ENCODE results near the gene CASP3.

The CASP3 gene

DNA sequence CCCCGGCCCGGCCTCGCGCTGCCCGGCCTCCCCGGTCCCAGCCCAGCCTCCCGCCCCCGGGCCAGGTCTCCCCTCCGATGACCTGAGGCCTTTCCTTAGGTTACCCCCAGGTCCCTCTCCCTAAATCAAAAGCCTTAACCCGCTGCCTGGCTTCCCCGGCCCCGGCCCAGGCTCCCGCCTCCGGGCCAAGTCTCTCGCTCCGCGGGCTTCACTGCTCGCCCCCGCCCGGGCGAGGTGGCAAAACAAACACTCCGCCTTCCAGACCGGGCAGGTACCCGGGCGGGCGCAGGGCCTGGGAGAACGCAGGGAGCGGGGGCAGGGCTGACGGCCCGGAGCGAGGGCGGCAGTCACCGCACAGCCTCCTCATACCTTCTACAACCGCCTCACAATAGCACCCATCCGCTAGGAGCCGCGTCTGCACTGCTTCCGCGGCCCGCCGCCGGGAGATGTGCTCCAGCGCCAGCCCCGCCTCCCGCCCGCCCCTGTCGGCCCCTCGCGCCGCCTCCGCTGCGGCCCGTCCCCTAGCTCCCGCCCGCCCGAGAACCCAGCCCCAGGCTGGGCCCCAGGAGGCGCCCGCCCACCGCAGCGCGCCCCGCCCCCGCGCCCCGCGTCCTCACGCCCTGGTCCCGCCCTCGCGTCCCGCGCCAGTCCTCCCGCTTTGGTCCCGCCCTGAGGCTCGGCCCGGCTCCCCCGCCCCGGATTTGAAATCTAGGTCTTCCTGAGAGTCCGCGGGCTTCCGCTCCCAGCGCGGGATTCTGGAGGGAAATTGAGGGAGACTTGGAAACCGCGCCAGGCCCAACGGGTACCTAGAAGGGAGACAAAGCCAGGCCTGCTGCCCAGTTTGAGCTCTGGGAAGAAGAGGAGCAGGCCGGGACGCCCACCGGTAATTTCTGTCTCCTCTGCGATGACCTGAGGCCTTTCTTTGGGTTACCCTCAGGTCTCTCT, at the start of gene CASP3, which contains the start of gene PRIMPOL:
TSS of gene CASP3 (minus strand) at position 422 of the 945 bp plus-strand sequence. CDS start 10,994 bp downstream, outside the sequence.
TSS of gene PRIMPOL (plus strand) at position 713 of the 945 bp plus-strand sequence. CDS start 7,403 bp downstream, outside the sequence.
- DNase-seq (ENCODE audit: low read depth in 4 of 4, low spot score in 1 of 4) = peak; percentile 80 to 96 (median 95)

DNA sequence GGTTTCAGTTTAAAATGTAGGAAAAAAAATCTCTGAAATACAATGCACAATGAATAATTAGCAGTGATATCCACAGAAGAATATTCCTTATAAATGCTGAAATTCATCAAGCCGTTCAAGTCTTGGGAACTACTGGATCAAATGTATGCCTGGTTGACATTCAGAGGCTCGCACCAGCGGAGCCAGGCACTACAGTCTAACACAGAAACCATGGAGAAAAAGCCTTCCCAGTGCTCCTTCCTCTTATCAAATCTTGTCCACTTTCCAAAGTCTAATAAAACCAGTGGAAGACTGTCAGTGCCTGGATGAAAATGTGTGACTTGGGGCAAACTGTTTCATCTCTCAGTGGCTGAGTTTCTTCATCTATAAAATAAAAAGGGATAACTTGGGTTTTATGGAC, 48.7 kb upstream of the CASP3 start:
- DNase-seq (ENCODE audit: low read depth in 4 of 4, low spot score in 1 of 4) = no peak

DNA sequence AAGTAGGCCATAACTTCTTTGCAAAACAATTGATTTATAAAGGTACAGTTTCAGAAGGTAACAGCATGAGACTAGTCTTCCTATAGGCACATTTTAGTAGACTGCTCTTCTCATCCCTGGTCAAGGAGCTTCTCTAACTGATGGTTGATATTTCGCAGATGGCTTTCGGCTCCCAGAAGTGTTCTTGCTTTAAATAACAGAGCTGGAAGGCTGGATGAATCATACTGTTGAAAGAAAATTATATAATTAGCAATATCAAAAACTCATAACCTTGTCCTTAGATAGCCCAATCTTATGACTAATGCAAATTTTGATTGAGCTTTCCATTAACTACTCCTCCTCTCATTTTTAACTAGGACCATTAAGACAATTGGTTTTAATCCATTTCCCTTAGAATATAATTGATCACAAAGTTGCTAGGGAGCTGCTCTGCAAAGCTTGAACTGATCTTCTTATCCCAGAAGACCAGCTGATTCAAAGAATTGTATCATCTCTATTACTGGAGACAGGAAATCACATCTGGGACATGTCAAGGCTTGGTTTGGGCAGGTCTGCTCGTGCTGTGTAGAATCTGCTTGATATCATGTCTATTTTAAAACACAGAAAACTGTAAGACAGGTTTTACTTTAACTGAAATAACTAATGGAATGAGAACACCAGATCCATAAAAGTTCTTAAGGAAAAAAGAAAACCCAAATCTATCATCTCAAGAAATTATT, 46.1 kb upstream of the CASP3 start:
- no peak for DNase-seq (ENCODE audit: low read depth in 4 of 4, low spot score in 1 of 4)

DNA sequence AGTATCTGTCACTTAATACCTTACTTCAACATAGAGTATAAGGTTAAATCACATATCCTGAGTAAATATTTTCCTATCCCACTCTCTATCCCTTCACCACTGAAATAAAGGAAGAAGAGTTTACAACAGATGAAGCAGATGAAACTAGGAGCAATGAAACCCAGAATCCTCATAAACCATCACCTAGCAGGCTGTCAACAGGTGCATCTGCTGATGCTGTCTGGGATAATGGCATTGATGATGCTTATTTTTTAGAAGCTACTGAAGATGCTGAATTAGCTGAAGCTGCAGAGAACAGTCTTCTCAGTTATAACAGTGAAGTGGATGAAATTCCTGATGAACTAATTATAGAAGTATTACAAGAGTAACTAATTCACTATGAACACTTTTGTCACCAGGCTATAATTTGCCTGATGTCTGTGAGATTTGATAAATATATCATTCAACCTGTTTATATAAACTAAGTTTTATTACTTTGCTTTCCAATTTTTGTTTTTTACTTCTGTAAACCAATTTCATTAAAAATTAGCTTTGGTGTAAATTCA, 45.2 kb upstream of the CASP3 start:
- DNase-seq (ENCODE audit: low read depth in 4 of 4, low spot score in 1 of 4) = no peak

DNA sequence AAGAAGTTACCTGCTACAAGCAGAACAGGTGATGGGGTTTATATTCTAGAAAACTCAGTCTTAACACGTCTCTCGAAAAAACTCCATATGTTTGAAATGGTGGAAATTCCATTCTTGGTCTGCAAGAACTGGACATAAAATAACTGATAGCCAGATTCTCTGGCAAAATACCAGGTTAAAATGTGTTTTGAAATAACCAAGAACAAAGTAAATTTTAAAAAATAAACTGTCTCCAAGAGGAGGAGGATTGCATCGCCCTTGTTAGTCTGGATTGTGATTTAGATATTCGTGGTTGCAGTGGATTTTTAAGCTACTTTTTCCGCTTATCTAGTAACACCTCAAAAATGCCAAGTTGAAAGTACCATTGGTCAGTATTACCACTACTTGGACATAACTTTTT, 43.8 kb upstream of the CASP3 start:
- no peak for DNase-seq (ENCODE audit: low read depth in 4 of 4, low spot score in 1 of 4)

DNA sequence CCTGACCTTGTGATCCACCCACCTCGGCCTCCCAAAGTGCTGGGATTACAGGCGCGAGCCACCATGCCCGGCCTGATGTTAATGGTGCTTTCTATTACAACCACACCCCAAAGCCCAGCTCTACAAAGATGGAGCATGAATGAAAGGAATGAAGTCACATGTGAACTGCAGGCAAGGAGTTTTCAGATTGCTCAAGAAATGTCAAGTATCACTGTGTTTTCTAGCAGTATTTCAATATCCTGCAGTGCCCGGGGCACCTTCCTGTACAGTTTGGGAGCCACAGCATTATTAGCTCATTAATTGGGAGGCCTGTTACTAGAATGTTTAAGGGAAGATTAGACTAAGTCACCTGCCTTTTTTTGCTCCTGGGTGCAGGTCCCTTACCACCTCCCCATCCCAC, 40.4 kb upstream of the CASP3 start:
- DNase-seq (ENCODE audit: low read depth in 4 of 4, low spot score in 1 of 4) = no peak

DNA sequence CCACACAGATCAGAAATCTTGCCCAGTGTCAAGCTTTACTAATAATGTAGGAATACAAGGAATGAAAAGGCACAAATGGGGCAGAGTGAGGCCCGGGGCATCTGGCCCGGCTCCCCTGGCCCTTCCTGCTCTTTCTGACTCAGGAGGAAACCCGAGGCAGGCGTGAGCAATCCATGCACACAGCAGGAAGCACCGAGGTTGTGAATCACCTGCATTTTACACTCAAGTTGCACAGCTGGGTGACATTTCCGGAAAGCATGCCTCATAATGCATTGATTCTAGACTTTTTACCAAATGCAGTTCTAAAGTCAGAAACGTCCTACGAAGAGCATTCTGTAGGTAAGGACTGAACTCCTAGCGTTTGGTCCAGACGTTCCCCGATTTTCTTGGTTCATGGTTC, 39.2 kb upstream of the CASP3 start:
- DNase-seq (ENCODE audit: low read depth in 4 of 4, low spot score in 1 of 4) = no peak

DNA sequence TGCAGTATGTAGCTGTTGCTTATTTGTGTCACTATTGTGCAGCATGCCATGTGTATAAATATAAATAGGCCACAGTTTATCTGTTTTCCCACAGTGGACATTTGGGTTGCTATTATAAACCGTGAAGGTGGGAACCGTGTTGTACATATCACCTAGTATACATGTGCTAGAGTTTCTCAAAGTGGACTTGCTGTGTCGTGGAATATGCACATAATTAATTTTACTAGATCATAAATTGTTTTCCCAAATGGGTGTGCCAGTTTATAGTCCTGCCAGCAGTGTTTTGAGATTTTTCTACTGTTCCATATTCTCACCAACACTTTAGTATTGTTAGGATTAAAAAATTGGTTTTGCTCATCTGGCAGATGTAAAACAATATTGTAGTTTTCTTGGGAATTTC, 38.8 kb upstream of the CASP3 start:
- DNase-seq (ENCODE audit: low read depth in 4 of 4, low spot score in 1 of 4) = no peak

DNA sequence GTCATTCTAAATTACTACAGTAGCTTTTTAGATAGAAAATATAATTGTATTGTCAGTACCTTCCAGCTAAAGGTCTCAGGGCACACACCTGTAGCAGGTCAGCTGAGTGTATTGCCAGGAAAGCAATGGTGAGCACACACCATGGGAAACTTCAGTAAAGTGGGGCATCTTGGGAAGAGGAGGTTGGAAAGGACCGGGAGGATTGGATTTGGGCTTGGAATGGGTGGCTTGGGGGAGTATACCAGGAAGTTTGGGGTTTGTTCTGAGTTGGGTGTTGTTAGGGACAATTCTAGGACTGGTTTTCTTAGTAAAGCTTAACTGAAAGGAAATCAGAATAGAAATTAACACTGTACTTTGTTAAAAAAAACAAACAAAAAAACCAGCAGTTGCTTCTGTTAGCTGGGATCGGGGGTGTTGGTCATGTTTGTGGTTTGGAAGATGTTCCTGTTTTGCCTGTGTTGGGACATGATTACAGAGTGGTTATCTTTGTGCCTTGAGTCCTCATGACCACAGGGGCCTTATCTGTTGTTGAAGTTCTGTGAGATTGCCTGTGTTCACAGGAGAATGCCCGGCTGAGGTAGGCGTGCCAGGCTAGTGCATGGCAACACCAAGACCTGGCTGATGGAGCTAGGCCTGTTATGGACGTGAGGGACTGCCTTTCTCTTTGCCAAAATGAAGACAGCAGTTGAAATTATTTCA, 35.4 kb upstream of the CASP3 start:
- no peak for DNase-seq (ENCODE audit: low read depth in 4 of 4, low spot score in 1 of 4)

DNA sequence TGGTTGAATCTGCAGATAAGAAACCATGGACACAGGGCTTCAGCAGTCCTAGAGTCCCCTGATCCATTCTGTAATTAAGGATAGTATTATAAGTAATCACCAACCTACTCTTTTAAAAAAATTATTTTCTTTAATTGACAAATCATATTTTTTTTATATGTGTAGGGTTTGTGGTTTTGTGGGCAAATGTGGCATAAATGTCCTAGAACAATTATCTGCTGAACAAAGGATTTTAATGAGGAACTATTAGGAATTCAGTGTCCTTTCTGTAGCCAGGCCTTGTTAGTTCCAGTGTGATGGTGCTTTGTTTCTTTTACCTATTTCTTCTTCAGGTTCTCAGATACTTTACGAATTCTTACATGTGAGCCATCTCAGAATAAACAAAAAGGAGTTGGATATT, 32.7 kb upstream of the CASP3 start:
- DNase-seq (ENCODE audit: low read depth in 4 of 4, low spot score in 1 of 4) = no peak

DNA sequence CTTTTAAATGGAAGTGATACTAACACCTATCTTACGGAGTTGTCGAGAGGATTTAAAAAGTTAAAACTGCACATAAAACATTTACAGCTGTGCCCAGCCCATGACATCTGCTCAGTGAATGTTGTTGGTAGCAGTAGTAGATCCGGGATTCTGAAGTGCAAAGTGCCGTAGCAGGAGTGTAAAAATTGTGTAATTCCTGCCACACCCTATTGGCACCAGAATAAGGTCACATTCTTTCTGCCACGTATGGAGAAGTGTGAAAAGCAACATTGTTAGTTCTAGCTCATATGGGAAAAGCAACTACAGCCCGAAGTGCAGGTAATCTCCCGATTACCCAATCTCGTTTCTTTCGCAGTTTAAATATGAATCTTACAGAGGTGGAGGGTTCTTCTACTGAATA, 31.5 kb upstream of the CASP3 start:
- DNase-seq (ENCODE audit: low read depth in 4 of 4, low spot score in 1 of 4) = no peak

DNA sequence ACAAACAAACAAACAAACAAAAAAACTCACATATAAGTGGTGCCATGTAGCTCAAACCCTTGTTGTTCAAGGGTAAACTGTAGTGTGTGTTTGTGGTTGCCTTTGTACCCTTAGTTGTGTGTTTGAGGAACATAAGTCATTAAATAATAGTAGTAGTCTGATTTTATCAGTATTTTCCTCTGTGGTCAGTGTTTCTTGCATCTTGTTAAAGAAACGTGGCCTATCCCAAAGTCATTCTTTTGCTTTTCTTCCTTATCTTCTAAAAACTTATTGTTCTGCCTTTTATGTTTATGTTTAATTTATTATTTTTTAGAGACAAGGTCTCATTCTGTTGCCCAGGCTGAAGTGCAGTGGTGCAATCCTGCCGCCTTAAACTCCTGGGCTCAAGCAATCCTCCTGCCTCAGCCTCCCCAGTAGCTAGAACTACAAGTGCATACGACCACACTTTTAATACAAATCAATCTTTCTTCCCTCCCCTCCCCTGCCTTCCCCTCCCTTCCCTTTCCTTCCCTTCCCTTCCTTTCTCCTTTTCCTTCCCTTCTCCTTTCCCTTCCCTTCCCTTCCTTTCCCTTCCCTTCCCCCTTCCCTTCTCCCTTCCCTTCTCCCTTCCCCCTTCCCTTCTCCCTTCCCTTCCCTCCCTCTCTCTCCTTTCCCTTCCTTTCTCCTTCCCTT, 26.7 kb upstream of the CASP3 start:
- DNase-seq (ENCODE audit: low read depth in 4 of 4, low spot score in 1 of 4) = no peak

DNA sequence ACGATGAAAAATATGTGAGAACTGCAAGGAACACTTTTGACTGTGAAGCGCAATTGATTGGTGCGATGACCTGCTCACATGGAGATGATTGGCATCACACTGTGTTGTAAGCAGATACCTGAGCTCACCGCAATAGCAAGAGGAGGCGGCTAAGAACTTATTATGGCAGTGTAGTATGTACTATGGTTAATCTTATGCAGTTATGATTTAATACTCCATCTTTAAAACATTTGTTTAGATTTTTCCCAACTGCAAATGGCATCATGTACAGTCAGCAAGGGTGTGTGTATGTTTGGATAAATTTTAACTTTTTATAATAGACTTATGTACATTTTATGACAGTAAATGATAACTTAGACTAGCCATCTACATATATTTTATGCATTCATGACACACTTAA, 25.8 kb upstream of the CASP3 start:
- no peak for DNase-seq (ENCODE audit: low read depth in 4 of 4, low spot score in 1 of 4)

DNA sequence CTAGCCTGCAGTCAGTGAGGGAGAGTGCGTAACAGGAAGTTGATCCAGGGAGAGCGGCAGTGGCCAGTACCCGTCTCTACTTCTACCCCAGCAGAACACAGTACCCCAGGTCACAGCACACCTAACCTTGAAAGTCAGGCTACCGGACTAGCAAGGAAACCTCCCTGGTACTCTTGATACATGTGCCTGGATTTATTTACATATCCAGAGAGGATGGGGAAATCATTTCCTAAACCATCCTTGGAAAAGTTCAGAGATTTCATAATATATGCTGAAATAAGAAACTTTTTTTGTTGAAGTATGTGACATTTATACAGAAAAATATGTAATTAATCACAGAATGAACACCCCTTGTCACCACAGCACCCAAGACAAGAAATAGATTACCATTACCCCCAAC, 24.8 kb upstream of the CASP3 start:
- DNase-seq (ENCODE audit: low read depth in 4 of 4, low spot score in 1 of 4) = no peak

DNA sequence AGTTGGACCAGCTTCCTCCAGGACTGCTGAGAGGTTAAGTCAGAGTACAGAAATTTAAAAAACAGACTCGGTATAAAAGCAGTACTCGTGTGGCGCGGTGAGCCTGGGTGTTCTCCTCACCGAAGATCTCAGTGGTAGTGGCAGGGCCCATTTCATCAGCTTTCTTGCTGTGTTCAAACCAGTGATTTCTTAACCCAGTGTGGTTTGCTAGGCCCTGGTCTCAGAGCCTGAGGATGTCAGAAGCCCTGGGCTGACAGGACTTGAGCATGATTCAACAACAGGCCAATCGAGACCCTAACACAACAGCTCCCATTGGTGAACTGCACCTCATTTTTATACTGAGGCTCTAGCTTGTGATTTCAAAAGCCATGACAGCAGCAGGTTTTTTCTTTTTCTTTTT, 23.5 kb upstream of the CASP3 start:
- no peak for DNase-seq (ENCODE audit: low read depth in 4 of 4, low spot score in 1 of 4)

DNA sequence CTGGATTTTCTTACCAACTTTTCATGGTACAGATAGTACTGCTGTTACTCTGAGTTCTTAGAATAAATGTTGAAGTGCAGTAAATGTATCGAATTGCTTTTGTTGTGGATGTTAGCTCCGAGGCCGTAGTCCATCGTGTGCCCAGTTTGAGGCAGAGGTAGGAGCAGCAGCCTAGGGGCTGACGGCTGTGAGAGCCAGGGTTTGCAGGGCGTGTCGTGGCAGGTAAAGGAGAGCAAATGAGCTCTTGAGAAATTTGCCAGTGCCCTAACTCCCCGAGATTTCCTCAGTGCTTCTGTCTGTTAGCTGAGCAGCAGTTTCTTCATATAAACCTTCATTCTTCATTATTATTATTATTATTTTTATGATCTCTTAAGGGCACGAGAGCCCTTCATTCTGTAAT, 21.9 kb upstream of the CASP3 start:
- no peak for DNase-seq (ENCODE audit: low read depth in 4 of 4, low spot score in 1 of 4)

DNA sequence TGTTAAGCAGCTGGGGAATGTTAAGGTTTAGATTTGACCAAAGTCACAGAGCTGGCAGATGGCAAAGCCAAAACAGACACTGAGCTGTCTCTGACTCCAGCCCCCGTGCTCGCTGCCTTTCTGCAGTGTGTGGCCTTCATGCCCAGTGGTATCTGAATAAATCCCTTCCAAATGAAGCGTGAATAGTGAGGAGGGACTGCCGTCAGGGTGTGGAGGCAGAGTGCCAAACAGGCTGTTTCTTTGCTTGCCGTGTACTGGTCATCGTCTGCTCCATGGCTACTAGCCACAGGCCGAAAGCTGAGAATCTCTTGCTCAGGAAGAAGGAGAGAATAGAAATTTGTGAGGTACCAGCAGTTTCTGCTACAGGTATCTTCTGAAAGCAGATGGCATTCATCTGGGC, 20.0 kb upstream of the CASP3 start:
- no peak for DNase-seq (ENCODE audit: low read depth in 4 of 4, low spot score in 1 of 4)

DNA sequence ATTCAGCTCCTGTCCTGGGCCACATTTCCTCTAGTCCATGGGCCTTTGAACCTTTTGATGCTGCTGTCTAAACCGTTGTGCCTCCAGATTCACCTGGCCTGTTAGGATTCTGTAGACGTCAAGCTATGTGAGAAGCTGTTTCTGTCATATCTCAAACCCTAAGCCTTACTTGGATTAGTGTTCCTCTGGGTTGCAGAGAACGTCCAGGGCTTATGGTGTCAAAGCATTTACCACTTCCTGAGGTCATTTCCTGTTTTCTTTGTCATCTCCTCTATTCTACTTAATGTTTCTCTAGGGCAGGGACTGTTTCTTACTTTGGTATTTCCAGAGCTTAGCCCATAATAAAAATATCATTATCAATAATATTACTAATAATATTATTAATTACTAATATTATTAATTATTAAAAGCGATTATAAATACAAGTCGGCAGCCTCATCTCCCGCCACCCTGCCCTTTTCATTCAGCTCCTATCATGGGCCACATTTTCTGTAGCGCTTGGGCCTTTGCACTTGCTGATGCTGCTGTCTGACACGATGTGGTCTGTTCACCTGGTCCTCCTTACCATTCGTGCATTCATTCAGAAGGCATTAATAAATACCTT, 19.4 kb upstream of the CASP3 start:
- DNase-seq (ENCODE audit: low read depth in 4 of 4, low spot score in 1 of 4) = no peak

DNA sequence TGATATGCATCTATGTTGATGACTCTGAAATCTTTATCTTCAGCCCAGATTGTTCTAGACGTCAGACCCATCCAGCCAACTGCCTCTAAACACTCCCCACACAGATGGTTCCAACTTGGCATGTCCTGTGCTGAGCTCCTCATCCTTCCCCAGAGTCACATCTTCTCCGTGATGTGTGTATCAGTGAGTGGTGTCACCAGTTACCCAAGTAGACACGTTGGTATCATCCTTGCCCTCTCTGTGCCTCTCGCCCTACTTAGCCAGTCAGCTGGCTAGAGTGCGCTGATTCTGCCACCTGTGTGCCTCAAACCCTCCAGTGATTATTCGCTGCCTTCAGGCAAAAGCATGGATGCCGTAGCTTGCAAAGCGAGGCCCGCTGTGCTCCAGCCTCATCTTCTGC, 18.8 kb upstream of the CASP3 start:
- no peak for DNase-seq (ENCODE audit: low read depth in 4 of 4, low spot score in 1 of 4)

DNA sequence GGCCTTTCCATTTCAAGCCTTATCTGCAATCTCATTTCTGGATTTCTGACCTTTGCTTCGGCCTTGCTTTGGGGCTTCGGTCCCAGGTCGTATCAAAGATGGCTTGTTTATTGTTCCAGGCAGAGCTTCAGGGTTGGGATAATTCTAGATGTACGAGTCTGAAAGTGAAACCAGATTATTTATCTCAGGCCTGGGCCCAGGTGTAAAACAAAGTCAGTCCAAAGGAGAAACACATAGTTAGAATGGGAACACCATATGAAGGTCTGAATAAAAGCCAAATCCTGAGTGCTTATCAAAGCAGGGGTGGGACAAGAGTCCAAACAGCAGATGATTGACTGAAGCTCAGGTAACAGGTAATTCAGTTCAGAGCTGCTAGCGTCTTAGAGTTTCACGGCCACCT, 17.4 kb upstream of the CASP3 start:
- no peak for DNase-seq (ENCODE audit: low read depth in 4 of 4, low spot score in 1 of 4)

Data from stimulated activated CD4-positive, alpha-beta T cell treated with anti-CD3 and anti-CD28 coated beads, Interleukin-1b, Interleukin-23, amount 100 ng/mL, for 24 hours (primary cell).